ENCODE results near the gene EGFL8. TPM values are rescaled to one million over a fixed set of nuclear protein-coding genes. Genes with fewer than 3 reads are reported as not detected.

The EGFL8 gene
- total and polyA plus RNA-seq, 12 donors = 6.7 to 32.8 (median 8.4) TPM

GRCh38 chr6:32167154-32167760 is 2.9 kb downstream of the EGFL8 start:
- H3K27me3 ChIP-seq = no peaks in the 10 kb centered on the region
- DNase-seq = no peak
- WGBS, 2 donors = 81 to 85% methylated on average over 31 to 32 of the region's 32 CpGs
- peak in 1 of 8 donors; percentile 6 for ATAC-seq
- H3K27ac ChIP-seq = peak overlapping the region in 5 of 10 donors; percentile 7 to 64 (median 16)
- H3K9me3 ChIP-seq = no peaks in the 10 kb centered on the region
- no peak overlapping the region for H3K4me3 ChIP-seq
- intact Hi-C loops (cut with DNase I) = no loop called here
- H3K36me3 ChIP-seq = peaks cover 0 to 86% (median 25%) of the 10 kb centered on the region in 9 donors
- H3K4me1 ChIP-seq = peaks cover 0 to 9% (median 0%) of the 10 kb centered on the region in 9 donors
- no peak for TF ChIP-seq CTCF (IDR thresholded peaks at IDR 0.05)

GRCh38 chr6:32167761-32168262 is 3.4 kb downstream of the EGFL8 start:
- Histone ChIP-seq H3K4me3 (no peak overlapping the region), H3K27me3 (no peaks in the 10 kb centered on the region), H3K9me3 (no peaks in the 10 kb centered on the region), H3K27ac (peak overlapping the region in 5 of 10 donors; percentile 7 to 64 (median 23)), H3K4me1 (peaks cover 0 to 9% (median 0%) of the 10 kb centered on the region in 9 donors), H3K36me3 (peaks cover 0 to 80% (median 23%) of the 10 kb centered on the region in 9 donors)
- no peak for TF ChIP-seq CTCF (IDR thresholded peaks at IDR 0.05)
- 36 to 48% methylated on average over 6 of the region's 6 CpGs for WGBS, 2 donors
- DNase-seq (no peak), ATAC-seq (no peak)
- intact Hi-C loops (cut with DNase I) = no loop called here

- no peak for DNase-seq
- intact Hi-C loops (cut with DNase I) = no loop called here
These were observed 4.0 kb downstream of the EGFL8 start for GRCh38 chr6:32168350-32168749.

More at GRCh38 chr6:32168350-32168749, 4.0 kb downstream of the EGFL8 start:
- ATAC-seq = no peak
- H3K36me3 ChIP-seq = peaks cover 0 to 75% (median 17%) of the 10 kb centered on the region in 9 donors
- H3K27me3 ChIP-seq = no peaks in the 10 kb centered on the region
- no peak for TF ChIP-seq CTCF (IDR thresholded peaks at IDR 0.05)
- no peak overlapping the region for H3K4me3 ChIP-seq
- H3K27ac ChIP-seq = peak overlapping the region in 5 of 10 donors; percentile 13 to 64 (median 23)
- peaks cover 0 to 7% (median 0%) of the 10 kb centered on the region in 9 donors for H3K4me1 ChIP-seq
- WGBS, 2 donors = 74 to 75% methylated on average over 2 of the region's 2 CpGs
- no peaks in the 10 kb centered on the region for H3K9me3 ChIP-seq

All from heart right ventricle (tissue), 16 donors.